GM12874 (cell line): ENCODE data around the gene KRTAP9-8.
"Not testable (repeated sequence)": the region's sequence is repeated elsewhere in the genome, so short reads cannot be mapped to it uniquely, and the experiment has no call there.

ENCODE experiments used
- TF ChIP-seq, protein P1 (sequence below): IDR thresholded peaks from 2 replicates; pipeline ENCODE4 v1.5.1; 2011; ENCODE audit warnings: low read depth, mild to moderate bottlenecking, control low read depth, low read length, moderate library complexity; ENCODE audit not compliant: insufficient read depth

KRTAP9-8 gene

DNA sequence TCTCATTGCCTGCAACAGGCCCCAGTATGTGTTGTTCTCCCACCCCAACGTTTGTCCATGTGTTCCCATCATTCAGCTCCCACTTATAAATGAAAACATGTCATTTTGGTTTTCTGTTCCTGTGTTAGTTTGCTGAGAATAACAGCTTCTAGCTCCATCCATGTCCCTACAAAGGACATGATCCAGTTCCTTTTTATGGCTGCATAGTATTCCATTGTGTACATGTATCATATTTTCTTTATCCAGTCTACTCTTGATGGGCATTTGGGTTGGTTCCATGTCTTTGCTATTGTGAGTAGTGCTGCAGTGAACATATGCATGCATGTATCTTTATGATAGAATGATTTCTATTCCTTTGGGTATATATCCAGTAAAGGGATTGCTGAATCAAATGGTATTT, 22.1 kb upstream of the KRTAP9-8 start:
- TF ChIP-seq, protein P1, sequence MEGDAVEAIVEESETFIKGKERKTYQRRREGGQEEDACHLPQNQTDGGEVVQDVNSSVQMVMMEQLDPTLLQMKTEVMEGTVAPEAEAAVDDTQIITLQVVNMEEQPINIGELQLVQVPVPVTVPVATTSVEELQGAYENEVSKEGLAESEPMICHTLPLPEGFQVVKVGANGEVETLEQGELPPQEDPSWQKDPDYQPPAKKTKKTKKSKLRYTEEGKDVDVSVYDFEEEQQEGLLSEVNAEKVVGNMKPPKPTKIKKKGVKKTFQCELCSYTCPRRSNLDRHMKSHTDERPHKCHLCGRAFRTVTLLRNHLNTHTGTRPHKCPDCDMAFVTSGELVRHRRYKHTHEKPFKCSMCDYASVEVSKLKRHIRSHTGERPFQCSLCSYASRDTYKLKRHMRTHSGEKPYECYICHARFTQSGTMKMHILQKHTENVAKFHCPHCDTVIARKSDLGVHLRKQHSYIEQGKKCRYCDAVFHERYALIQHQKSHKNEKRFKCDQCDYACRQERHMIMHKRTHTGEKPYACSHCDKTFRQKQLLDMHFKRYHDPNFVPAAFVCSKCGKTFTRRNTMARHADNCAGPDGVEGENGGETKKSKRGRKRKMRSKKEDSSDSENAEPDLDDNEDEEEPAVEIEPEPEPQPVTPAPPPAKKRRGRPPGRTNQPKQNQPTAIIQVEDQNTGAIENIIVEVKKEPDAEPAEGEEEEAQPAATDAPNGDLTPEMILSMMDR = no peak

DNA sequence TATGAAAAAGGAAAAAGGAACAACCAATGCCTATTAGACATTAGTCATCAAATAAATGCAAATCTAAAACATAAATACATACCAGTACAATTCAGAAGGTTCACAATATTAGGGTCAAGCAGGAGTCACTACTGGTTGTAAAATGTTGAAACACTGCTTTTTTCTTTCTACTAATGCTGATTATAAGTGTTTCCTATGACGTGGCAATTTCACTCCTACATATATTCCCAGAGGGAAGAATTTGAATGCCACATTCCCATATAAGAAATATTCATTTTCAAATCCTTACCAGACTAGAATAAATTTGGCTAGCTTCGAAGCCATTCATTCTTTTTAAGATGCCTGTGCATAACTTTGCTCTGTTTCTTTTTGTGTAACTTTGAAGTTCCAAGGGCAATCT, 14.0 kb upstream of the KRTAP9-8 start:
- TF ChIP-seq, protein P1 = no peak

DNA sequence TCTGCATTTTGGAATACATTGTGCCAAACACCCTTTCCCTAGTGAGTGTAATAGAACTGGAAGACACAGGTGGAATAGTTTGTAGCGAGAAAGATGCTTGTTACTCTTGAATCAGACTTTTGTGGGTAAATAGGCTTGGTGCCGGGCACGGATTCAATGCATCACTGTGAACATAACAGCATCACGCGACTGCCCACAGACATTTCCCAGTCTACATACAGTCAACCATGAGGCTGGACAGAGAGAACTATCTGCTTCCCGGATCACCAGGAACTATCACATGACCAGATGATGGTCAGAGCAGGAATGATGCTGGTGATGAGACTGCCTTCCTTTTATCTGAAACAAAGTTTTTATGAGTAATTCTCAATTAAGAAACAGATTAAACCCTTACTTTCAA, 11.7 kb upstream of the KRTAP9-8 start:
- TF ChIP-seq, protein P1 = no peak

DNA sequence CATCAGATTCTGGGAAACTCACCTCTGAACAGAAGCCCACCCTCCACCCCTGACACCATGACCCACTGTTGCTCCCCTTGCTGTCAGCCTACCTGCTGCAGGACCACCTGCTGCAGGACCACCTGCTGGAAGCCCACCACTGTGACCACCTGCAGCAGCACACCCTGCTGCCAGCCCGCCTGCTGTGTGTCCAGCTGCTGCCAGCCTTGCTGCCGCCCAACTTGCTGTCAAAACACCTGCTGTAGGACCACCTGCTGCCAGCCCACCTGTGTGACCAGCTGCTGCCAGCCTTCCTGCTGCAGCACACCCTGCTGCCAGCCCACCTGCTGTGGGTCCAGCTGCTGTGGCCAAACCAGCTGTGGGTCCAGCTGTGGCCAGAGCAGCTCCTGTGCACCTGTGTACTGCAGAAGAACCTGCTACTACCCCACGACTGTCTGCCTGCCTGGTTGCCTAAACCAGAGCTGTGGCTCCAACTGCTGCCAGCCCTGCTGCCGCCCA, 11.2 kb upstream of the KRTAP9-8 start, which contains the start of gene KRTAP9-2:
Gene KRTAP9-2 (plus strand): TSS at position 51 of the 498 bp plus-strand sequence. CDS start 7 bp downstream, at position 58.
- TF ChIP-seq, protein P1 = not testable (repeated sequence)

DNA sequence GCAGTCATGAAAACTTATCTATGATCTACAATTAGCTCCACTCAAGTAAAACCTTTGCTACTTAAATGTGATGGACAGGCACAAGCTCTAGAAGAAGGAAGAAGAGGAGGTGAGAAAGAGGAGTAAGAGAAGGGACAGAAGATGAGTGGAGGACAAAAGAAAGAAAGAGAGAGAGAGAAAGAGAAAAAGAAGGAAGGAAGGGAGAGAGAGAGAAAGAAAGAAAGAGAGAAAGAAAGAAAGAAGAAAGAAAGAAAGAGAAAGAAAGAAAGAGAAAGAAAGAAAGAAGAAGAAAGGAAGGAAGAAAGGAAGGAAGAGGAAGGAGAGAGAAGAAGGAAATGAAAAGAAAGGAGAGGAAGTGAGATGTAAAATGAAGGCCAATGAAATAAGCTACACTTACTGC, 7.7 kb upstream of the KRTAP9-8 start:
- TF ChIP-seq, protein P1 = no peak

DNA sequence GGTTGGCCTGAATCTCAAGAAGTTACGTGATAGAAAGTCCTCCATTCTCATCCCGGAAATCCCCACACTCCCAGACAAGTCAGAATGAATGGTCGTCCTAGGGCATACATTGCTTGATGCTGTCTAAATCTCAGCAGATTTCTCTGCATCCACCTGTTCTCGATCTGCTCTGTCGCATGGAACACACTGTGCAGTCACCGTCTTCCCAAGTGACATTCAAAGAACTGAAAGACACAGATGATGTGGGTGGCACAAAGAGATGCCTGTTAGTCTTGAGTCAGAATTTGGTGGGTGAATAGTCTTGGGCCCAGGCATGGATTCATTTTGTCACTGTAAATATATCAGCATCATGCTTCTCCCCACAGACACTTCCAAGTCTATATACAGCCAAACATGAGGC, 6.1 kb upstream of the KRTAP9-8 start:
- TF ChIP-seq, protein P1 = no peak

DNA sequence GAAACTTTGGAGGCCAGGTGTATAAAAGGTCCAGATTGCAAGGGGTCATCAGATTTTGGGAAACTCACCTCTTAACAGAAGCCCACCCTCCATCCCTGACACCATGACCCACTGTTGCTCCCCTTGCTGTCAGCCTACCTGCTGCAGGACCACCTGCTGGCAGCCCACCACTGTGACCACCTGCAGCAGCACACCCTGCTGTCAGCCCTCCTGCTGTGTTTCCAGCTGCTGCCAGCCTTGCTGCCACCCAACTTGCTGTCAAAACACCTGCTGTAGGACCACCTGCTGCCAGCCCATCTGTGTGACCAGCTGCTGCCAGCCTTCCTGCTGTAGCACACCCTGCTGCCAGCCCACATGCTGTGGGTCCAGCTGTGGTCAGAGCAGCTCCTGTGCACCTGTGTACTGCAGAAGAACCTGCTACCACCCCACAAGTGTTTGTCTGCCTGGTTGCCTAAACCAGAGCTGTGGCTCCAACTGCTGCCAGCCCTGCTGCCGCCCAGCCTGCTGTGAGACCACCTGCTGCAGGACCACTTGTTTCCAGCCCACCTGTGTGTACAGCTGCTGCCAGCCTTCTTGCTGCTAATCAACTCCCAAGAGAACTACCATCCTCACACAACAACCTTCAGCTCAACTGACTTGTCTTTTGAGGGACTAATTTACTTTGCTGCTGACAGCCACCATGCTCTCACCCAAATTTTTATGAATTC, 5.2 kb upstream of the KRTAP9-8 start, which contains the start of gene KRTAP9-3:
Gene KRTAP9-3 (plus strand): TSS at position 51 of the 707 bp plus-strand sequence. CDS start 53 bp downstream, at position 104.
- TF ChIP-seq, protein P1 = not testable (repeated sequence)
